Retinal pigment epithelial cell (primary cell): ENCODE results near the gene INO80.

Experiments used
- DNase-seq: peaks from one replicate; pipeline ENCODE4 v3.0.0-alpha.2; 2010; ENCODE audit warnings: low read depth
- H3K4me3 ChIP-seq: 2 replicates; pipeline ENCODE4 v1.5.1; 2011; ENCODE audit warnings: mild to moderate bottlenecking, low read length, control low read depth, moderate library complexity
- CTCF ChIP-seq: conservative IDR thresholded peaks from 2 replicates; pipeline ENCODE4 v1.5.1; 2011; ENCODE audit warnings: low read depth, low read length, control low read depth, inconsistent platforms

Gene INO80

GRCh38 chr15:41019174-41019573, 96.9 kb downstream of the INO80 start:
- H3K4me3 ChIP-seq, result no peak overlapping the region
- no peak for TF ChIP-seq CTCF
- DNase-seq, result no peak

- peak; percentile 13 for TF ChIP-seq CTCF
- DNase-seq, result no peak
- no peak overlapping the region for H3K4me3 ChIP-seq
Observed at GRCh38 chr15:41018534-41018933, 97.5 kb downstream of the INO80 start.

DNA sequence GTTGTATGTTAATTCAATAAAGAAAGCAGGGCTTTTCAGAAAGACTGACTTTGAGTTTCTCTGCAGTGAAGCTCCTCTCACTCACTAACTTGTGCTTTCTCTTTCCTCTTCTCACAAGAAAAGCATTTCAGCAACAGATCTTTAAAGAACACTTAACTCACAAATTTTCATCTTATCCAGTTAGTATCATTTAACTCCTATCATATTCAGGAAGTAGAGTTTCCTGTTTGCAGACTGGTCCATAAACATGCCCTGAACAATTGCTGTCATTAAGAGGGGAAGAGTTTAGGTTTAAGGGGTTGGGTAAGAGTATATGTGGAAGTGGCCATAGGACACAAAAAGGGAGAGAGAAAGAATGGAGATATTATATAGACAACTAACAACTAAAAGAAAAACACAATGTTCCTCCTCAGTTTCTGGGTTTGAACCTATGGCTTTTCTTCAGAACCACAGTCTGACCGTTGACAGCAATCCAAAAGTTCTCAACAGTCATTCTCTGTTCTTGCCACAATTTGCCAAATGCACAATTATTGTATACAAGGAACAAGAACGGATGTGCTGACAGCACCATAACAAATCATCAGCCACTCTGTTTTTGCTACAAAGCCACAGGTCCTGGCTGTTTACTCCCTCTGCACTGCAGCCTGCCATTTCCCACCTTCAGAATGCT, 98.9 kb downstream of the INO80 start:
- no peak overlapping the region for H3K4me3 ChIP-seq
- no peak for DNase-seq
- no peak for TF ChIP-seq CTCF

GRCh38 chr15:41013691-41014414, 102.2 kb downstream of the INO80 start:
- no peak for DNase-seq
- H3K4me3 ChIP-seq, result no peak overlapping the region
- no peak for TF ChIP-seq CTCF

DNA sequence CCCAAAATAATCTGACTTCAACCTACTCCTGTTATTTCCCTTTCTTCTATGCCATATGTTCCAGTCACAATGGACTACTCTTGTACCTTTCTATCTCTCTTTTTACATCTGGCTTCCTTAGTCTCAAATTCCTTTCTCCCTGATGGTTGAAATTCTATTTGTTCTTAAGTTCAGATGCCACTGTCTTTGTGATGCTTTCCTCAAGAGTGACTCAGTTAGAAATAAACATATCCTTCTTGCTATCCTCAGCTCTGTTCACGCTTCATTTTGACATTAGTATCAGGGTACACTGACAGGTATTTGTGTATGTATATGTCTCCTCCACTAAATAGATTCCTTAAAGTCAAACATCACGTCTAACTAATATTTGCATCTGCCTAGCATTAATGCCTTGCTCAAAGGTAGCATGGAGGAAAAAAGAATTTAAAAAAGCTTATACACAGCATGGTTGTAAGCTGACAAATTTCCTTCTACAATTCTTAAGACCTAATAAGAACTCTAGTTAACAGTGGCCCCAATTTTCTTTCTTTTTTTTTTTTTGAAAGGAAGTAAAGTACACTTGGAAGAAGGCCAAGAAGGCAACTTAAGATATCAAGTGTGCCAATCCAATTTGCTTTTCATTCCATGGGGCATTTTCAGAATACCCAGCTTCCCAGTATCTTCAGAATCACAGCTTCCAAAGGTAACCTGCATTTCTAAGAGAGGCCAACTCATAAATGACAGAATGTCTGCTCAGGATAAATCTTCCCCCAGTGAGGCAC, 104.8 kb downstream of the INO80 start:
- H3K4me3 ChIP-seq, result no peak overlapping the region
- TF ChIP-seq CTCF, result no peak

DNA sequence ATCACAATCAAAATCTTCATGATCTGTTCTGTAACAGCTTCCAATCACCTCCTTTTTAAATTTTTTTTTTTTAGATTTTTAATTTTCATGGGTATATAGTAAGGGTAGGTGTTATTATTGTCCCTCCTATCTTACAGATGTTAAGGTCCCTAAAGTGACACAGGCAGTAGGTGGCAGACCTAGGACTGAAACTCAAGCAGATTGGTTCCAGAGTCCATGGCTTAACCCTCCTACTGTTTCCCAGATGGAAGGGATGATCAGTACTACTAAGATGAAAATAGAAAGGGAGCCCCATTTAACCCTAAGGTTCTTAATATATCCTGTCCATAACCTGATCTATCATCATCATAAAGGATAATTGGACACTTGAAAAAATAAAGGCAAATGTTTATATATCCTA, 105.7 kb downstream of the INO80 start:
- no peak overlapping the region for H3K4me3 ChIP-seq

More for the DNA sequence above, 104.8 kb downstream of the INO80 start:
- no peak for DNase-seq

More for the DNA sequence above, 105.7 kb downstream of the INO80 start:
- no peak for TF ChIP-seq CTCF
- no peak for DNase-seq
